T follicular helper cell (primary cell): ENCODE data around the gene SLC35C1.
A peak's percentile ranks its signal among the peaks of the same experiment; 100 is the strongest.
"Not testable (repeated sequence)": the region's sequence is repeated elsewhere in the genome, so short reads cannot be mapped to it uniquely, and the experiment has no call there.

Source experiments
- DNase-seq: peaks from one replicate; pipeline ENCODE4 v3.0.0-alpha.2; 2020; ENCODE audit warnings: low read depth

SLC35C1 gene

DNA sequence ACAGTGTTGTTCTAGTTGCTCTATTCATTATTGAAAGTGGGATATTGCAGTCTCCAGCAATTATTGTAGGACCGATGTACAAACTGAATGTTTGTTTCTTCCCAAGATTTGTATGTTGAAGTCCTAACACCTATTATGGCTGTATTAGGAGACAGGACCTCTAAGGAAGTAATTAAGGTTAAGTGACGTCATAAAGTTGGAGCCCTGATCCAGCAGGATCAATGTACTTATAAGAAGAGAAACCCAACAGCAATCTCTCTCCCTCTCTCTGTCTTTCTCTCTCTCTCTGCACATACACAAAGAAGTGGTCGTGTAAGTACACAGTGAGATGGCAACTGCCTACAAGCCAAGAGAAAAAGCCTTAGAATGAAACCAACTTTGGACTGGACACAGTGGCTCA, 16.1 kb upstream of the SLC35C1 start:
- no peak for DNase-seq

DNA sequence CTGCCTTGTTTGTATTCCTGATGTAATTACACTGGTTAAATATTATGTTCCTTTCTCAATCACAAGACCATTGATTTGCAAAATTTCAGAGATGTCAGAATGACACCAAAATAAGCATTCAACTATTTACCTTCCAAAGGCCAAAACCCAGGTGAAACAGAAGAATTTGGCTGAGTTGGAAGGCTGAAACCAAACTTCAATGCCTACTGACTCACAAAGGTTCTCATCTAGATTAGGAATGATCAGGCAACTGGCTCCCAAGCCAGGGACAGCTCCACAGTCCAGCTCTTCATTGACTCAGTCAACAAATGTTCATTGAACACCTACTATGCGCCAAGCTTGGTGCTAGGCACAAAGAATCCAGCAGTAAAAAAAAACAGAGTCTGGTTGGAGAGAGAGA, 13.4 kb upstream of the SLC35C1 start:
- no peak for DNase-seq

DNA sequence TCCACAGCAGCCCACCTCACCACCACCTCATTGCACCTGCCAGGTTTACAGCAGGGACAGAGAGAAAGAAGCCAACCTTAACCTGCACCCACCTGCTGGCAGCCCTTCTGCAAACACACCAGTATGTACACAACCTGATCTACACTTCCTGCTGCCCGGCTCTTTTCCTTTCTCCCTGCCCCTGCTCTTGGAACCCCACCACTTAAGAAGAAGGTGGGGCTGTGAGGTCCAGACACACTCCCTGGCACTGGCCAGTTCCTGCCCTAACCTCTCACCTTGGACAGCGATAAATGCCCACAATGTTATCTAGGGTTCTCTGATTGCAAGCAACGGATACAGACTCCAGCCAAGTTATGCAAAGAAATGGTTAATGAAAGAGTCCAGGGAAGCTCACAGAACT, 10.8 kb upstream of the SLC35C1 start:
- no peak for DNase-seq

DNA sequence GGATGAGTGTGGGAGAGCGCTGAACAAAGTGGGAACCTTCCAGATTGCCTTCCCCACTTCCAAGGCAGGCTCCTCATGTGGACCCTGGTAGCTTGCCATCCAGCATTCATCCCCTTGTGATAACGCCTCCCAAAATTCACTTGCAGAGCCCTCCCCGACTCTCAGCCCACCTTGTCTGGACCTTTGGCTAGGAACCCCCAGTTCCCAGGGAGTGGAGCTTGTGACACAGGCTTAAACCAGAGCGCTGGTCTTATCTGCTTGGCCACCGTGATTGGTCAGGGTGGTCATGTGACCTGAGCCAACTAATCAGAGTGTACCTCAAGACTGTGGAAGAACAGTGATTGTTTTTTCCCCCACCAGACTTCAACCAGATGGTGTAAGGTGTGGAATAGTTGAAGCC, 9.6 kb upstream of the SLC35C1 start:
- no peak for DNase-seq

DNA sequence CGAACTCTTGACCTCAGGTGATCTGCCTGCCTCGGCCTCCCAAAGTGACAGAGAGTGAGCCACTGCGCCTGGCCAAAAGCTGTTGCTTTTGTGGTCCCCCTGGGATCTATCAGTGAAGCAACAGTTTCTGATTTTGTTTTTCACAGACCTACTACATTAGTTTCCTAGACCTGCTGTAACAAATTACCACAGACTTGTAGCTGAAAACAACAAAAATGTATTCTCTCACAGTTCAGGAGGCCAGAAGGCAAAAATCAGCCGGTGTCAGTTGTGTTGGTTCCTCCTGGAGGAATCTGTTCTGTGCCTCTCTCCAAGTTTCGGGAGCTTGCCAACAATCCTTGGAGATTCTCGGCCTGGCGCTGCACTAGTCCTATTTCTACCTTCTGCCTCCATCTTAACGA, 8.5 kb upstream of the SLC35C1 start:
- no peak for DNase-seq

DNA sequence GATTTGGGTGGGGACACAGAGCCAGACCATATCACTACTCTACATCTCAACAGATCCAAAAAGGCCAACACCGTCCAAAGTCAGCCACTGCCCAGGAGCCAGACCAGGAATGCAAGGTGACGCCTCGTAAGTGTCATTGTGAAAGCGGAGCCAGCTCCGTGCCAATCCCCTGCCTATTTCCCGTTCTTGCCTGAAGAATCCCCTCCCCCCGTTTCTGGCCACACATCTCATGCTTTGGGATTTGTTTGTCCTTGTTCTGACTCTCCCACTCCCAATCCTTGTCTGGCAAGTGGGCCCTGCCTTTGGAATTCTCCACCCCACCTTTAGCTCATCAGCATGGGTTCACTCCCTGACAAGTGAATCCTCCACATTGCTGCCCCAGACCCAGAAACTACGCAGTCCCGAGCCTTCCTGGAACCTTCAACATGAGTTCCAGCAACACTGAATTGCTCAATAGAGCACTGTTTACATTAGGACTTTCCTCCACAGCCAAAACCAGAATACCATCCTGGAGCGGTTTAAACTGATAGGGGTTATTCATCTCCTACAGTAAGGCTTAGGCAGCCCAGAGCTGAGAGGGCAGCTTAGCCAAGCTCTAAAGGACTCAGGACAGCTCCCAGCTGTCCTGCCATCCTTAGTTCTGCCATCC, 6.0 kb upstream of the SLC35C1 start:
- DNase-seq = no peak

DNA sequence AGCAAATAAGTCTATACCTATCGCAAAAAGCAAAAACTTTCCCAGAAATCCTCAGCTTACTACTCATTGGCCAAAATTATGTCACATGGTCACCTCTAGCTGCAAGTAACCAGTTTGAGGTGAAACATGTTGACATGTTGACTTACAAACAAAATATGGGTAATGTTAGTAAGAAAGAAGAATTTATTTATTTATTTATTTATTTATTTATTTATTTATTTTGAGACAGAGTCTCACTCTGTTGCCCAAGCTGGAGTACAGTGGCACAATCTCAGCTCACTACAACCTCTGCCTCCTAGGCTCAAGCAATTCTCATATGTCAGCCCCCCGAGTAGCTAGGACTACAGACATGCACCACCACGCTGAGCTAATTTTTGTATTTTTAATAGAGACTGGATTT, 5.4 kb upstream of the SLC35C1 start:
- DNase-seq = no peak

DNA sequence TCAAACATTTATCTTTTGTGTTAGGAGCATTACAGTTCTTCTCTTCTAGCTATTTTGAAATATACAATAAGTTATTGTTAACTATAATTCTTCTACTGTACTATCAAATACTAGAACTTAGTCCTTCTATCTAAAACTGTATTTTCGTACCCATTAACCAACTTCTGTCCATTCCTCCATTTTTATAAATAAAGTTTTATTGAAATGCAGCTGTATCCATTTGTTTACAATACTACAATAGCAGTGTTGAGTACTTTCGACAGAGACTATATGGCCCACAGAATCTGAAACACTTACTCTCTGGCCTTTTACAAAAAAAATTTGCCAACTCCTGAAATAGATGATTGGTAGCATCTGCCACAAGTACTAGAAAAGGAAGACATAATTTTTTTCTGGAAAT, 4.7 kb upstream of the SLC35C1 start:
- no peak for DNase-seq

DNA sequence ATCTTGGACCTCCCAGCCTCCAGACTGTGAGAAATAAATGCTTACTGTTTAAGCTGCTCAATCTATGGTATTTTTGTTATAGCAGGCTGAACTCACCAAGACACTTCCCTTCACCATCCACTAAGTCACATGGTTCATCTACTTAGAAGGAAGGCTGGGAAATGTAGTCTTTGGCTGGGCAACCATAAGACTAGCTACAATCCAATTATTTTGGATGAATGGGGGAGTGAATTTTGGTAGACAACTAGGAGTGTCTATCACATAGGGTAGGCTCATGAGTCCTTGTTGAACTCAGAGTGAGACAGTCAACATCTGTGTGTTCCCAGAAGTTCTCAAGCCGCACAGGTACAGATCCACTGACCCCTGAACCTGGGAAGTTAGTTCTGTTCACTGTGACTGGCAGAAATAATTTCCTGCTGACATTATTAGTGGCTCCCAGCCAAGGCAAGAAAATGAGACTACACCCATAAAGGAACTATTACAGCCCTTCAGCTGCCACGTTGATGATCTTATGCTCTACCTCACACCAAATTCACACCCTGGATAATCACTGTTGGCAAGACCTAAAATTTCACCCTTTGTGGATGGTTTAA, 3.1 kb upstream of the SLC35C1 start:
- no peak for DNase-seq

DNA sequence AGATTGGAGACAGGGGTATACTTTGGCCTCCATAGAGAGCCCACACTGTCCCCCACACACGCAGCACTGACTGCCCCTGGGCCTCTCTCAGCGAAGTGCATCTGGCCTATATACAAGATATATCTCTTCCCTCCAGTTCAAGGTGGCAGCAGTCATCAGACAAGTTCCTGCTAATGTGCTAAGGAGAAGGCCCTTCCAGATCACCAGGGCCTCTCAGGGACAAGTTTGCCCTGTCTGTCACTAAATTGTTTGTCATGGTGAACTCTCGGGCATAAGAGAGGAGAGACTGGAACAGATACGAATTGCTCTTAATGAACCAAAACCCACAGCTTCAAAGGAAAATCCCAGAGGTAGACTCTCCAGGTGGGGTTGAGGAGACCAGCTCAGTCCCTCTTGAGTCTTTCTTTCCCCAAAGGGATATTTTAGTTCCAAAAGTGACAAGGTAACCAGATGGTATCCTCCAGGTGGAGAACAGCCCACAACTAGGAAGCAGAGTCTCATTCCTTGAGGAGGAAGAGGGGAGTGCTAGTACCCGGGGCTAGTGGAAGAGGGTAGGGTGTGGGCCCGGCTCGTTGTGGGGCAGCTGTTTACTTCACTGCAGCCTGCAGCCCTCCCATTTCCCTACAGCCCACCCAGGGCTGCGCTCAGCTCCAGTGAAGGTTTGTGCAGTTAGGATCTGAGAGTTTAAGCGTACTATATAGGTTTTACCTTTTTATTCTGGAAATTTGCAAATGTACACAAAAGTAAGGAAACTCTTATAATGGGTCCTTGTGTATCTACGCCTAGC, 2.2 kb upstream of the SLC35C1 start:
- DNase-seq = no peak

DNA sequence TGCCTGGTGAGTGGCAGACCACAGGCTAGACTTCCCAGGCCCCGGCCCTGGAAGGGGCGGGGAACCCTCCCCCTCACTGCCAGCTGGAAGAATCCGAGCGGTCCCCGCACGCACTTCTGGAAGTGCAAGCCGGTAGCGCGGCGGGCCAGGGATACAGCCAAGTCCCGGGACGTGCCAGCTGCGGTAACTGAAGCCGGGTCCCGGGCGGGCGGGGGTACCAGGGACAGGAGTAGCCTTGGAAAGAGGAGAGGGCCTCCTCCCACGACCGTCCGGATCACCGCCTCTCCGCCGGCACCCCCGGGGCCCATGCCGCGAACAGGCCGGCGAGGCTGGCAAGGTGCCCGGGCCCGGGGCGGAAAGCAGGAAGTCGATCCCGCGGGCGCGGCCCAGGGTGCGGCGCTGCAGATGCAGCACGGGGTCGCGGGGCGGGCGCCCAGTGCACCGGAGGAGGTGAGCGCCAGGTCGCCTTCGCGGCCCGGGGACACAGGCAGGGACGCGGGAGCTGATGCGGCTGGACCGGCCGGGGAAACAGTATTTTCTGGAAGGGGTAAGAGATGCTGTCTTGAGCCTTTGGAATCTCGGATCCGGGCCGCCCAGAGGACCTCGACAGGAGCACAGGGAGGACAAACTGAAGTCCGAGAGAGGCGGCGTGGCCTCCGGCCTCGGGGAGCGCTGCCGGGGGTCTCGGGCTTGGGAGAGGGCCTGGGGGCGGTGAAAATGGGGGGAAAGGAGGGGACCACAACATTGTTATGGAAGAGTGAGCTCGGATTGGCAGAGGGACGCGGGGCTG, 783 bp upstream of the SLC35C1 start:
- peak; percentile 54 for DNase-seq

DNA sequence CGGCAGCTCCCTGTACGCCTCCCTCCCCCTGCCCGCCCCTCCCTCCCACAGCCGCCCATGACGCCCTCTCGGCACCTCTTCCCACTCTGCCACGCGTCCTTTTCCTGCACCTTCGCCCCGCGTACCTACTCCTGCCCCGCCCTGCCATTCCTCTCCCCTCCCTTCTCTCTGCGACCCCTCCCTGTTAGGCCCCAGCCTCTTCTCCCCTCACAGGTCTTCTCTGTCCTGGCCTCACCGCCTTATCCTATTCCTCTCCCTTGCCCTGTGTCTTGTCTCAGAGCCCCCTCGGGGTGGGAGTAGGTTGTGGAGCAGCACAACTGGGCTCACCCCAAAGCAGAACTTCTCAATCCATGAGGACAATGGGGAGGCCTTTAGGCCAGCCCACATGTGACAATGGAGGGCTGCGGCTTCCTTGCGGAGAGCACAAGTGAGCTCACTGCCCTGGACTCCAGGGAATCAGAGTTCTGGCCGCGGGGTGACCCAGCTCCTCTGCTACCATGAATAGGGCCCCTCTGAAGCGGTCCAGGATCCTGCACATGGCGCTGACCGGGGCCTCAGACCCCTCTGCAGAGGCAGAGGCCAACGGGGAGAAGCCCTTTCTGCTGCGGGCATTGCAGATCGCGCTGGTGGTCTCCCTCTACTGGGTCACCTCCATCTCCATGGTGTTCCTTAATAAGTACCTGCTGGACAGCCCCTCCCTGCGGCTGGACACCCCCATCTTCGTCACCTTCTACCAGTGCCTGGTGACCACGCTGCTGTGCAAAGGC, 539 bp downstream of the SLC35C1 start:
- DNase-seq = no peak

DNA sequence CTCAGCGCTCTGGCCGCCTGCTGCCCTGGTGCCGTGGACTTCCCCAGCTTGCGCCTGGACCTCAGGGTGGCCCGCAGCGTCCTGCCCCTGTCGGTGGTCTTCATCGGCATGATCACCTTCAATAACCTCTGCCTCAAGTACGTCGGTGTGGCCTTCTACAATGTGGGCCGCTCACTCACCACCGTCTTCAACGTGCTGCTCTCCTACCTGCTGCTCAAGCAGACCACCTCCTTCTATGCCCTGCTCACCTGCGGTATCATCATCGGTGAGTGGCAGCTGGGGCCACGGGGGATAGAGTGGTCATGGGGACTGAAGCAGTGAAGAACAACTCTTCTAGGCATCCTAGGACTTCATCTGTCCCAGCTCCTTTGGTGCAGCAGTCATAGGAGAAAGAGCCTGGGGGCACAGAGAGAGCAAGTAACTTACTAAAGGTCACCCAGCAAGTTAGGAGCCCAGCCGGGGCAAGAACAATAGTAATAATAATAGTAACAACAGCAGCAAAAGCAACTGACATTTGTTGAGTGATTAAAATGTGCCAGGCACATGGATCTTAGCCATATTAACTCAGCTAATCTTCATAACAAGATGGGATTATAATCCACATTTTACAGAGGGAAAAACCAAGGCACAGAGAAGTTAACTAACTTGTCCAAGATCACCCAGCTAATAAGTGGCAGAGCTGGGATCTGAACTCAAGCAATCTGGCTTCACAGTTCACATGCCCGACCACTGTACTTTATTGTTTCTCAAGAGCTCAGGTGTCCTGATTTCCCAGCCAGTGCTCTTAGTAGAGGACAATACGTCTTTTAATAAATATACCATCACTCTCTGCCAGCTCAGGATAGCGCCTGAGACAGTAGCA, 1.4 kb downstream of the SLC35C1 start:
- no peak for DNase-seq

DNA sequence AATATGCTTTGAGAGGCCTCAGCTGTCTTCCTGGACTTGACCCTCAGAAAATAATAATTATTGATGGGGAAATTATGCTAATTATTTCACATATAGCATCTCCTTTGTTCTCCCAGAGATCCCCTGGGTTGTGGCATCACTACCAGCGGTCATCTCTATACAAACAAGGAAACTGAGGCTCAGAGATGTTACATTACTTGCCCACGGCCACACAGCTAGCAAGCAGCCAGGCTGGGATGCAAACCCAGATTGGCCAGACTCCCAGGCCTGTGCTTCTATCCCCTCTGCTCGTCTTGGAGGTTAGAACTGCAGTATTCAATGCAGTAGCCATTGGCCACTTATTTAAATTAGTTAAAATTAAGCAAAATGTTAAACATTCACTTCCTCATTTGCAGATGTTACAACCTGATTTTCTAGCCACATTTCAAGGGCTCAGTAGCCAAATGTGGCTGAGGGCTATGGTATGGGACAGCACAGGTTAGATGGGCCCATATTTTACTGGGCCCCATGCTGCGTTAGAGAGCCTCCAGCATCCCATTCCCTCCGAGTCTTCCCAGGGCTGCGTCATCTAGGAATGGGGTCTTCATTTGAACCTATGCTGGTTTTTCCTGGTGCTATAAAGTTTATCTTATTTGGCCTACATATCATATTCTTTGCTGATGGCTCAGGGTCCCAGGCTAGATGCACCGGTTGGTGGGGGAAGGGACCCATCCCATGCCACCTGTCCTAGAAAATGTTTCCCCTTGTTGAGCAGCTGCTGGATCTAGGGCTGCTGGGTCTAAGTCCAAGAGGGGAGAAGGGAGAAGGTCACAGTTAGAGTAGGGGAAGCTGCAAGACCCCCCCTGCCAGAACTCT, 2.2 kb downstream of the SLC35C1 start:
- no peak for DNase-seq

DNA sequence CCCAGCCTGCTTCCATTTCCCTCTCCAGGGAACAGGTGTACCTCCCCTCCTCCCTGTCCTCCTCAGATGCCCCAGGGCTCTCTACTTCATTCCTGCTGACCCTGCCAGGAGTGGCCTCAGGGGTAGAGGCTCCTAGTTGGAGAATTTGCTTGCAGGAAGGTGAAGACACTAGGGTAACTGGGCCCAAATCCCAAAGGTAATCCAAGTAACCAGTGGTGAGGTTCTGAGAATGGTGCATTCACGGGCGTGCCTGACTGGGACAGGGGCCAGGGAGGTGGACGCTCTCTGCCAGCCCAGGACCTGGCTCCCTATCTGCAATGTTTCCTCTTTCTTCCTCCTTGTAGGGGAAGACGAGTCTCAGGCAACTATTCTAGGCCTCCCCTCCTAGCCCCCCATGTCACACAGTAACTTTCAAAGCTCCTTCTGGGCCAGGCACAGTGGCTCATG, 2.9 kb downstream of the SLC35C1 start:
- DNase-seq = no peak

DNA sequence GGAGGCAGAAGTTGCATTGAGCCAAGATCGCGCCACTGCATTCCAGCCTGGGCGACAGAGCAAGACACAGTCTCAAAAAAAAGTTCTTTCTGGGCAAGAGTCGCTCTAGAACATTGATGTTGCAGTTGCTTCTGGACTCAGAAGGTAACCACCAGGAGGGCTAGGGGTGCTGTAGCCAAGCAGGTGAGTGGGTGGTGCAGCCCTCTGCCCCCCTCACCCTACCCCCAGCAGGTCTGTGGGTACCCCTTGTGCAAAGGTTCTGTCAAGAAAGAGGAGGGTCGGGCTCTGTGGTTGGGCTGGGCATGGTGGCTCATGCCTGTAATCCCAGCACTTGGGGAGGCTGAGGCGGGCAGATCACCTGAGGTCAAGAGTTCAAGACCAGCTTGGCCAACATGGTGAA, 3.5 kb downstream of the SLC35C1 start:
- not testable (repeated sequence) for DNase-seq

DNA sequence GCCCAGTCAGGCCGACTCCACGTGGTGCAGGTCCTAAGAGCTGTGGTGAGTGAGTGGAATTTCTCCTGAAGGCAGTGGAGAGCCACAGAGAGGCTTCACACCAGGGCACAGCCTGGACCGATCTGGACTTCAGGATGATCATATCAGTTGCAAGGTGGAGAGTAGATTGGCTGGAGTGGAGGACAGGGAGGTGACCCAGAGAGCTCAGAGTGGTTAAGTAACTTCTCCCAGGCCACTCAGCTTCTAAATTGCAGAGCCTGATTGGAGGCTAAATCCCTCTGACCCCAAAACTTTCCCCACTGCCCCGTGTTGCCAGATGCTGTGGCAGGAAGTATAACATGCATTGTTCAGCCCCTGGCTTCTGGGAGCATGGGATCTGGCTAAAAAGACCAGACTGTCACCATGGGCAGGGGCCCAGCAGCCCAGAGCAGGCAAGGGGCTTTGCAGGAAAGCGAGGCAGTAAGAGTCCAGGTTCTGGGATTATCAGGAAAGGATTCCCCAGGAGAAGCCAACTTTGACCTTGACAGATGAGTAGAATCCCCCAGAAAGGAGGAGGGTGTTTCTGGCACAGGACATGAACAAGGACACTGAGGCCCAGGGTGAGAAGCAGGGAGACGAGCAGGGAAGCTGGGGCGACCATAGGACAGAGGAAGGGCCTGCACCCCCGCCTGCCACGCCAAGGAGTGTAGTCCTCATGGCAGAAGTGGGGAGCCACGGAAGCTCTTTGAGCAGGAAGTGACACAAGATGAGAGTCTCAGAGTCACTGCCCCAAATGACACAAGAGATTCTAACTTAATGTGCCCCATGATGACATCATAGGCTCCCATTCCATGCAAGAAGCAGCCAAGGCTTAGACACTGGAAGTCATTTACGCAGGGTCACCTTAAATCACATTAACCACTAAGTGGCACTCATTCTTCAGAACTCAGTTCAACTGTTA, 4.8 kb downstream of the SLC35C1 start:
- DNase-seq = no peak

DNA sequence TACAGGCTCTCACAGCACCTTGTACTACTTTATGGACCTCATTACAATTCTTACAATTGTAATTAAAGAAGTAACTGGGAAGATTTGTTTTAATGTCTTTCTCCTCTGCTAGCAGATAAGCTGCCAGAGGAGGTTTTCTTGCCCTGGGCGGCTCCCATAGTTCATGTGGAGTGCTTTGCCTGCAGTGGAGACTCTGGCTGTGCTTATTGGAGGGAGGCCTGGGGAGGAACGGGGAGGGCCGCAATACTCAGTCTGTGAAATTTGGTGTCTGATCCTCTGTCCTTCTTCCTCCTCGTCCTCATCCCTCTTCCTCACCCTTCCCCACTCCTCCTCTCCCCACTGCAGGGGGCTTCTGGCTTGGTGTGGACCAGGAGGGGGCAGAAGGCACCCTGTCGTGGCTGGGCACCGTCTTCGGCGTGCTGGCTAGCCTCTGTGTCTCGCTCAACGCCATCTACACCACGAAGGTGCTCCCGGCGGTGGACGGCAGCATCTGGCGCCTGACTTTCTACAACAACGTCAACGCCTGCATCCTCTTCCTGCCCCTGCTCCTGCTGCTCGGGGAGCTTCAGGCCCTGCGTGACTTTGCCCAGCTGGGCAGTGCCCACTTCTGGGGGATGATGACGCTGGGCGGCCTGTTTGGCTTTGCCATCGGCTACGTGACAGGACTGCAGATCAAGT, 5.6 kb downstream of the SLC35C1 start:
- no peak for DNase-seq
